HCT116 (cell line): Measurements from ENCODE around the gene TXNDC16. TPM values are rescaled to one million over a fixed set of nuclear protein-coding genes. Genes with fewer than 3 reads are reported as not detected.

Experiments used
- ATAC-seq: fragments of 200-7000 bp; cut with Tn5 transposase; 2 replicates; pipeline ENCODE4 v1.9.1; 2020; ENCODE audit warnings: mild to moderate bottlenecking, moderate library complexity
- BruUV-seq: library from RNA; stranded (reverse); fragments of 400-500 nt; replicated peaks from 2 replicates; lab custom pipeline; 2021; lab: Mats Ljungman, UMichigan
- CTCF ChIA-PET: fragments of 300-600 bp; sonication (Branson Sonifier 250); formaldehyde crosslinking; loops from one replicate; lab custom pipeline; 2021; ENCODE audit warnings: antibody characterized with exemption; lab: Charles Lee
- POLR2A ChIA-PET: fragments of 300-600, 350-600 bp; sonication (Branson Sonifier 250); formaldehyde crosslinking; loops from one replicate; lab custom pipeline; 2021; ENCODE audit warnings: antibody characterized with exemption; lab: Charles Lee
- RAD21 ChIA-PET, 2 experiments: fragments of 300-600 bp; sonication (Branson Sonifier 250); formaldehyde crosslinking; loops; one replicate each; lab custom pipeline; 2023; ENCODE audit warnings: low total read pairs in 2 of 2; ENCODE audit not compliant: uncharacterized antibody in 2 of 2, unreplicated experiment in 2 of 2, low non-redundant PET in 1 of 2; lab: Charles Lee
- DNase-seq: peaks from one replicate; pipeline ENCODE4 v3.0.0-alpha.2; 2010; ENCODE audit warnings: low read depth, low spot score
- H2AFZ ChIP-seq: fragments of 200-600 bp; shearing (Covaris generic), sonication (generic); 2 replicates; pipeline ENCODE4 v1.6.1; 2017; ENCODE audit warnings: low read depth, mixed run types, mixed read lengths, antibody characterized with exemption, low read length; ENCODE audit not compliant: poor library complexity, severe bottlenecking
- H3K27ac ChIP-seq: 2 replicates; pipeline ENCODE4 v1.5.1; 2012; ENCODE audit warnings: low read depth, low read length
- H3K27me3 ChIP-seq: fragments of 200-600 bp; sonication (generic); 2 replicates; pipeline ENCODE4 v1.6.1; 2016; ENCODE audit warnings: mixed run types, low read length, mixed read lengths; ENCODE audit not compliant: insufficient read depth
- H3K36me3 ChIP-seq, 2 experiments: fragments of 200-500 bp in 1 of 2; fragments of 200-600 bp in 1 of 2; sonication (Bioruptor generic) in 1 of 2; sonication (generic) in 1 of 2; 2 replicates each; pipeline versions ENCODE4 v1.5.1 to v1.6.1; 2014 to 2016; ENCODE audit warnings: low read length in 2 of 2, inconsistent platforms in 1 of 2, mixed read lengths in 1 of 2, mixed run types in 1 of 2; ENCODE audit not compliant: insufficient read depth in 2 of 2, control insufficient read depth in 1 of 2
- H3K4me1 ChIP-seq, 2 experiments: fragments of 200-600 bp in 1 of 2; sonication (generic) in 1 of 2; 2 replicates each; pipeline versions ENCODE4 v1.5.1 to v1.6.1; 2012 to 2017; ENCODE audit warnings: low read length in 2 of 2, inconsistent platforms in 1 of 2, mild to moderate bottlenecking in 1 of 2, mixed read lengths in 1 of 2, mixed run types in 1 of 2, moderate library complexity in 1 of 2; ENCODE audit not compliant: insufficient read depth in 2 of 2, control insufficient read depth in 1 of 2
- H3K4me2 ChIP-seq: fragments of 200-600 bp; sonication (generic); 2 replicates; pipeline ENCODE4 v1.6.1; 2017; ENCODE audit warnings: mixed run types, low read length, mixed read lengths
- H3K4me3 ChIP-seq, 2 experiments: fragments of 200-600 bp in 1 of 2; sonication (generic) in 1 of 2; replicated peaks in 1 of 2; 2 replicates each; pipeline ENCODE4 v1.5.1; 2011 to 2016; ENCODE audit warnings: low read length in 2 of 2, control low read depth in 1 of 2, low read depth in 1 of 2, mild to moderate bottlenecking in 1 of 2, mixed read lengths in 1 of 2, mixed run types in 1 of 2
- H3K79me2 ChIP-seq: fragments of 200-600 bp; sonication (generic); 2 replicates; pipeline ENCODE4 v1.6.1; 2017; ENCODE audit warnings: mild to moderate bottlenecking, mixed run types, low read length, moderate library complexity, mixed read lengths; ENCODE audit not compliant: insufficient read depth
- H3K9ac ChIP-seq: fragments of 200-600 bp; sonication (generic); 2 replicates; pipeline ENCODE4 v1.6.1; 2016; ENCODE audit warnings: low read length, mixed read lengths
- H3K9me2 ChIP-seq: fragments of 200-600 bp; sonication (generic), shearing (Covaris generic); 2 replicates; pipeline ENCODE4 v1.6.1; 2017; ENCODE audit warnings: mixed run types, mild to moderate bottlenecking, moderate library complexity; ENCODE audit not compliant: insufficient read depth
- H3K9me3 ChIP-seq, 2 experiments: fragments of 200-500 bp in 1 of 2; fragments of 200-600 bp in 1 of 2; sonication (Bioruptor generic) in 1 of 2; sonication (generic) in 1 of 2; 2 replicates each; pipeline ENCODE4 v1.6.1; 2014 to 2017; ENCODE audit warnings: low read length in 2 of 2, mixed read lengths in 2 of 2, inconsistent platforms in 1 of 2, low read depth in 1 of 2, mild to moderate bottlenecking in 1 of 2, mixed run types in 1 of 2, moderate library complexity in 1 of 2; ENCODE audit not compliant: control insufficient read depth in 1 of 2, insufficient read depth in 1 of 2
- H4K20me1 ChIP-seq: fragments of 200-600 bp; sonication (generic), shearing (Covaris generic); 2 replicates; pipeline ENCODE4 v1.6.1; 2017; ENCODE audit warnings: mixed run types, mild to moderate bottlenecking, moderate library complexity; ENCODE audit not compliant: insufficient read depth
- CBX3 ChIP-seq: IDR thresholded peaks from 2 replicates; pipeline ENCODE4 v1.6.1; 2012; ENCODE audit warnings: low read depth
- FOSL1 ChIP-seq: IDR thresholded peaks from 2 replicates; pipeline ENCODE4 v1.6.1; 2012; ENCODE audit warnings: low read depth
- JUND ChIP-seq: IDR thresholded peaks from 2 replicates; pipeline ENCODE4 v1.6.1; 2012
- POLR2AphosphoS5 ChIP-seq: IDR thresholded peaks from 2 replicates; pipeline ENCODE4 v1.6.1; 2011; ENCODE audit warnings: mild to moderate bottlenecking, low read depth, low read length, moderate library complexity
- SP1 ChIP-seq: IDR thresholded peaks from 2 replicates; pipeline ENCODE4 v1.6.1; 2012; ENCODE audit warnings: low read depth
- SRF ChIP-seq: IDR thresholded peaks from 2 replicates; pipeline ENCODE4 v1.6.1; 2012; ENCODE audit warnings: low read depth
- TCF7L2 ChIP-seq: IDR thresholded peaks from 2 replicates; pipeline ENCODE4 v1.7.0; 2011; ENCODE audit warnings: borderline replicate concordance, inconsistent platforms; ENCODE audit not compliant: insufficient read depth, insufficient read length; ENCODE audit errors: extremely low read depth
- ZNF274 ChIP-seq: fragments of 200-500 bp; sonication (Bioruptor generic); IDR thresholded peaks from 2 replicates; pipeline ENCODE4 v1.6.1; 2014; ENCODE audit warnings: mild to moderate bottlenecking, low read depth, low read length, inconsistent platforms
- intact Hi-C: fragments of 100-400 bp; cut with micrococcal nuclease; formaldehyde crosslinking; loops from 2 replicates; pipeline ENCODE4 v1.10.0; 2022
- total RNA-seq: library from RNA; stranded (reverse); gene quantifications from one replicate; pipeline ENCODE4 v1.2.1, GENCODE V29; 2021; ENCODE audit not compliant: unreplicated experiment
- TF ChIP-seq, protein P1 (sequence below): IDR thresholded peaks from 2 replicates; pipeline ENCODE4 v1.6.1; 2012; ENCODE audit warnings: low read depth

The TXNDC16 gene
- total RNA-seq, 1 experiment from 2014 or later = 2.7 TPM

DNA sequence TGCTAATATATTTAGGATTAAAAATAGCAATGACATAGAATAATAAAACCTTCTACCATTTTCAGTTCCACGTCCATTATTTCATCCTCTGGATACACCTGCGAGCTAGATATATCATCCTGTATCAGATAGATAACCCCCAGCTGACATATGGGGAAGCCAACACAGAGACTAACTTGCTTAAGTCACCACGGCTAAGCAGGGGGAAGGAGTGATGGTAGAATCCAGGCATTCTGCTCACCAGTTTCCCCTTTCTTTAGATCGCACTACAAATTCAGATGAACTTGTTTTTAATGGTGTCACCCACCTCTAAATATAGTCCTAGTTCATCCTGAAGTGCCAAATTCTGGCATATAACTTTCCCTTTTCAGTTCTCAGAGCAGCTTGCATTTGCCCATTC lies 110.1 kb downstream of the TXNDC16 start:
- POLR2A ChIA-PET = no interaction called here

DNA sequence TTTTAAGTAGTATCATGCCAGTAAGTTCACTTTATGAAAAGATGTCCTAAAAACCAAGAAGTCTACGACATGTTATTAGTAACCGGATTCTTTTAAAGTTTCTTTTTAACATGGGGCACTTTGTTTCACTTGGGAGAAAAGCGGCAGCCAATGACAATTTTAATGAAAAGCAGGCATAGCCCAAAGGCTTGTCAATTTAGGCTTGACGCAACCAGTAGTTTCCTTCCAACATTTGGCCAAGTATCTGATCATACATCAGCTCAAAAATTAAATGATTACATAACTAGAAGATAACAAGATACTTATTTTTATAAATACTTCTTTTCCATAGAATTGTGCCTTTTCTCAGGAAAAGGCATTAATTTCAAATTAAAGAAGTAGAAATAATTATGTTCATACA lies 112.8 kb downstream of the TXNDC16 start:
- no peaks in the 10 kb centered on the region for H3K9me3 ChIP-seq
- ChIA-PET RAD21 (no interaction called here), POLR2A (no interaction called here), CTCF (no interaction called here)
- no peak overlapping the region for H2AFZ ChIP-seq
- no peaks in the 10 kb centered on the region for H4K20me1 ChIP-seq
- no peak overlapping the region for H3K9ac ChIP-seq
- no peaks in the 10 kb centered on the region for H3K36me3 ChIP-seq
- intact Hi-C loops = no loop called here
- no peak for DNase-seq
- H3K9me2 ChIP-seq = no peaks in the 10 kb centered on the region
- no peaks in the 10 kb centered on the region for H3K4me1 ChIP-seq
- no peak overlapping the region for H3K27ac ChIP-seq
- ATAC-seq = no peak
- no TSS peak for BruUV-seq
- H3K4me2 ChIP-seq = no peak overlapping the region
- no peak overlapping the region for H3K4me3 ChIP-seq
- no peaks in the 10 kb centered on the region for H3K79me2 ChIP-seq
- H3K27me3 ChIP-seq = no peaks in the 10 kb centered on the region
- TF ChIP-seq POLR2AphosphoS5 = no peak
- no peak for TF ChIP-seq SRF
- TF ChIP-seq SP1 = no peak

More for the DNA sequence above, 110.1 kb downstream of the TXNDC16 start:
- no peaks in the 10 kb centered on the region for H3K9me2 ChIP-seq
- no peak overlapping the region for H3K4me2 ChIP-seq
- H3K27me3 ChIP-seq = no peaks in the 10 kb centered on the region
- H2AFZ ChIP-seq = no peak overlapping the region
- no peaks in the 10 kb centered on the region for H3K4me1 ChIP-seq
- ChIA-PET CTCF (no interaction called here), RAD21 (no interaction called here)
- no peaks in the 10 kb centered on the region for H4K20me1 ChIP-seq
- ATAC-seq (no peak), DNase-seq (no peak)
- no peaks in the 10 kb centered on the region for H3K9me3 ChIP-seq
- H3K27ac ChIP-seq = no peak overlapping the region
- no peaks in the 10 kb centered on the region for H3K36me3 ChIP-seq
- intact Hi-C loops = no loop called here
- no TSS peak for BruUV-seq
- H3K4me3 ChIP-seq = no peak overlapping the region
- no peaks in the 10 kb centered on the region for H3K79me2 ChIP-seq
- no peak overlapping the region for H3K9ac ChIP-seq
- TF ChIP-seq ZNF274 = no peak
- TF ChIP-seq SP1 = no peak
- TF ChIP-seq TCF7L2 = no peak
- no peak for TF ChIP-seq CBX3
- TF ChIP-seq, protein P1, sequence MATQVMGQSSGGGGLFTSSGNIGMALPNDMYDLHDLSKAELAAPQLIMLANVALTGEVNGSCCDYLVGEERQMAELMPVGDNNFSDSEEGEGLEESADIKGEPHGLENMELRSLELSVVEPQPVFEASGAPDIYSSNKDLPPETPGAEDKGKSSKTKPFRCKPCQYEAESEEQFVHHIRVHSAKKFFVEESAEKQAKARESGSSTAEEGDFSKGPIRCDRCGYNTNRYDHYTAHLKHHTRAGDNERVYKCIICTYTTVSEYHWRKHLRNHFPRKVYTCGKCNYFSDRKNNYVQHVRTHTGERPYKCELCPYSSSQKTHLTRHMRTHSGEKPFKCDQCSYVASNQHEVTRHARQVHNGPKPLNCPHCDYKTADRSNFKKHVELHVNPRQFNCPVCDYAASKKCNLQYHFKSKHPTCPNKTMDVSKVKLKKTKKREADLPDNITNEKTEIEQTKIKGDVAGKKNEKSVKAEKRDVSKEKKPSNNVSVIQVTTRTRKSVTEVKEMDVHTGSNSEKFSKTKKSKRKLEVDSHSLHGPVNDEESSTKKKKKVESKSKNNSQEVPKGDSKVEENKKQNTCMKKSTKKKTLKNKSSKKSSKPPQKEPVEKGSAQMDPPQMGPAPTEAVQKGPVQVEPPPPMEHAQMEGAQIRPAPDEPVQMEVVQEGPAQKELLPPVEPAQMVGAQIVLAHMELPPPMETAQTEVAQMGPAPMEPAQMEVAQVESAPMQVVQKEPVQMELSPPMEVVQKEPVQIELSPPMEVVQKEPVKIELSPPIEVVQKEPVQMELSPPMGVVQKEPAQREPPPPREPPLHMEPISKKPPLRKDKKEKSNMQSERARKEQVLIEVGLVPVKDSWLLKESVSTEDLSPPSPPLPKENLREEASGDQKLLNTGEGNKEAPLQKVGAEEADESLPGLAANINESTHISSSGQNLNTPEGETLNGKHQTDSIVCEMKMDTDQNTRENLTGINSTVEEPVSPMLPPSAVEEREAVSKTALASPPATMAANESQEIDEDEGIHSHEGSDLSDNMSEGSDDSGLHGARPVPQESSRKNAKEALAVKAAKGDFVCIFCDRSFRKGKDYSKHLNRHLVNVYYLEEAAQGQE = no peak
- TF ChIP-seq JUND = no peak
- no peak for TF ChIP-seq FOSL1
